Mucosa of stomach (tissue), 1 donor: ENCODE data around the gene SLC6A6.
"Not testable (repeated sequence)": the region's sequence is repeated elsewhere in the genome, so short reads cannot be mapped to it uniquely, and the experiment has no call there.

Experiments
- H3K27me3 ChIP-seq: one replicate; pipeline ENCODE4 v1.7.0; 2013; ENCODE audit warnings: mild to moderate bottlenecking, low read length; ENCODE audit not compliant: control insufficient read depth, insufficient read depth
- H3K36me3 ChIP-seq: one replicate; pipeline ENCODE4 v1.7.0; 2013; ENCODE audit warnings: low read length; ENCODE audit not compliant: control insufficient read depth, insufficient read depth
- H3K4me1 ChIP-seq: one replicate; pipeline ENCODE4 v1.7.0; 2013; ENCODE audit warnings: mild to moderate bottlenecking, low read length; ENCODE audit not compliant: control insufficient read depth, insufficient read depth
- H3K4me3 ChIP-seq: one replicate; pipeline ENCODE4 v1.7.0; 2013; ENCODE audit warnings: low read length
- H3K9ac ChIP-seq: one replicate; pipeline ENCODE4 v1.7.0; 2013; ENCODE audit warnings: mild to moderate bottlenecking, low read length, moderate library complexity
- H3K9me3 ChIP-seq: one replicate; pipeline ENCODE4 v1.7.0; 2013; ENCODE audit warnings: mild to moderate bottlenecking, low read length, moderate library complexity; ENCODE audit not compliant: control insufficient read depth
- donor health status: Pancreatic carcinoma.

The SLC6A6 gene

DNA sequence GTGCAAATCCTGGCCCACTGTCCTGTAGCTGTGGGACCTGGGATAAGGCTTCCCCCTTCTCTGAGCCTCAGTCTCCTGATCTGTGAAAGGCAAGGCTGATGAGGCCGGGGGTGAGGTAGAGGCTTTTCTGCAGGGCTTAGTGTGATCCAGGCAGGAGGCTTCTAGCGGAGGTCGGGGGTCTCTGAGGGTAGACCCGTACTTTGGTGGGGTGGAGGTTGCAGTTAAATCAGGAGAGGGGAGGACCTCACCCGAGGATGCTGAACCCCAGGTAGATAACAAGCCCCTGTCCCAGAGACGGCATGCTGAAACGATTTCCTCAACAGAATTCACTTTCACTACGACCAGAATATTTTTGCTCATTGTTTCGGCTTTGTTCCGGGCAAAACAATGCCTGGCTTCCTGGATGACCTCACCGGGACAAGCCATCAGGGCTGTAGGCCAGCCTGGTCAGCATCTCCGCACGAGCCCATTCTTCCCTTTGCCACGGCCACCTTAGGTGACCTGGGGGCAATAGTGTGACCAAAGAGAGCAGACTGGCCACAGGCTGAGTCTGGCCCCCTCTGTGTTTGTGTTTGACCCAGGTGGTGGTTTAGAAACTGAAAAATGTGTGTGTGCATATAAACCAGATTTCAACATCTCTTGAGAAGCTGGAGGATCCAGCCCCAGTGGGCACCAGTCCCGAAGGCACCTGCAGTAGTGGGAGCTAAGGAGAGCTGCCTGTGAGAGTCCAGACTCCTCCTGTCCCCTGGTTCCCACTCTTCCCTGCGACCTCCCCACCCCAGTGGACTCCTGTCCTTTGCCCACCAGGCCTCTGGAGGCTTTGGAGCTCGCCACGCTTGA lies 33.0 kb downstream of the SLC6A6 start:
- peaks cover 91% of the 10 kb centered on the region for H3K4me1 ChIP-seq
- no peaks in the 10 kb centered on the region for H3K9me3 ChIP-seq
- H3K36me3 ChIP-seq = no peaks in the 10 kb centered on the region
- H3K4me3 ChIP-seq = no peak overlapping the region
- H3K27me3 ChIP-seq = no peaks in the 10 kb centered on the region
- H3K9ac ChIP-seq = peak overlapping the region; percentile 53

DNA sequence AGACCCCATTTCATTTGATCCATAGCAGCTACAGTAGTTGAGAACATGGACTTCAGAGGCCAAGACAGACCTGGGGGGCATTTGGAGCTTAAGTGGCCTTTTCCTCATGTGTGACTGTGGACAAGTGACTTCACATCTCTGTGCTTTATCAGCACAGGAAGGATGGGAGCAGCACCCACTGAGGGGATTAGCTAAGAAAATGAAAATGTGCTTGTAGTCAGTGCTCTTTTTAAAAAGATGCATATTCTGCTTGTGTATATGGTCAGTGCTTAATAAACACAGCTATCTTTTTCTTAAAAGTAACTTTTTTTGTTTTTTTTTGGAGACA lies 34.5 kb downstream of the SLC6A6 start:
- Histone ChIP-seq H3K9ac (peak overlapping the region; percentile 37), H3K27me3 (no peaks in the 10 kb centered on the region), H3K4me1 (peaks cover 89% of the 10 kb centered on the region), H3K36me3 (no peaks in the 10 kb centered on the region), H3K9me3 (no peaks in the 10 kb centered on the region), H3K4me3 (no peak overlapping the region)

DNA sequence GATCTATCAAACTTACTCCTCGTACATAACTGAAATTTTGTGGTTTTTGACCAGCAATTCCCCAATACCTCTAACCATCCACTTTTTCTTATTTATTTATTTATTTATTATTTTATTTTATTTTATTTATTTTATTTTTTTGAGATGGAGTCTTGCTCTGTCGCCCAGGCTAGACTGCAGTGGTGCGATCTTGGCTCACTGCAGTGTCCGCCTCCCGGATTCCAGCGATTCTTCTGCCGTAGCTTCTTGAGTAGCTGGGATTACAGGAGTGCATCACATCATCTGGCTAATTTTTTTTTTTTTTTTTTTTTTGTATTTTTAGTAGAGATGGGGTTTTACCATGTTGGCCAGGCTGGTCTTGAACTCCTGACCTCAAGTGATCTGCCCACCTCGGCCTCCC lies 35.3 kb downstream of the SLC6A6 start:
- H3K9ac ChIP-seq, H3K36me3 ChIP-seq, H3K27me3 ChIP-seq, H3K4me3 ChIP-seq, H3K9me3 ChIP-seq: not testable (repeated sequence)
- peaks cover 85% of the 10 kb centered on the region for H3K4me1 ChIP-seq

DNA sequence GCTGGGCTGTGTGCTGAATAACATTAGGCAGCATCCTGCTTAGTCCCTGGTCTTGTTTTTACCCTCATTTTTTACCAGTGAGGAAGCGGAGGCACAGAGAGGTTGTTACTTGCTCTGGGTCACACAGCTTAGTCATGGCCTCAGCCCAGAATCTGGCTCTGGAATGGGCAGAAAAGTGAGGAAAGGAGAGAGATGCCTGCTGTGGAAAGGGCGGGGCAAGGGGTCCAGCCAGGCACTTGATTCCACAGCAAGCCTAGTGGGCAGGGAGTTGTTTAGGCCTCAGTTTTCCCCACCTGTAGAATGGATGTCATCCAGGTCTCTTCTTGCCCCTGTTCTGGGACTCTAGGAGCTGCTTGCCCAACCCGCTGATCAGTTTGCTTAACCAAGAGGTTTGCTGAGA lies 35.9 kb downstream of the SLC6A6 start:
- no peaks in the 10 kb centered on the region for H3K9me3 ChIP-seq
- H3K27me3 ChIP-seq = no peaks in the 10 kb centered on the region

DNA sequence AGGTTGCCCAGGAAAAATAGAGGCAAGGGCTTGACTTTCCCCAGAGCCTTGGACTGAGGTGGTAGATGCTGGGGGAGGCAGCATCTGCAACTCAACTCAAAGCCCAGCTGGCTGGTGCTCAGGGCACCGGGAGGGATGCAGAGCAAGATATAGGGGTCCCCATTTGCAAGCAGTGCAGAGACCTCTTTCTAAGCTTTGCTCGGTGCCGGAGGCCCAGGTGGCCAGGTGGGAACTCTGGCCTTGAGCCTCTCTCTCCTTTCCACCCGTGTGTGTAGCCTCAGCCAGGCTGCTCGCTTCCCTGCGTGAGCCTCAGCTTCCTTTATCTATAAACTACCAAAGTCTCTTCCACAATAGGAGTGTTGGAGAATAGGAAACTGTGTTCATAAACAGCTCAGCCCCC lies 36.5 kb downstream of the SLC6A6 start:
- Histone ChIP-seq H3K4me1 (peaks cover 76% of the 10 kb centered on the region), H3K27me3 (no peaks in the 10 kb centered on the region), H3K36me3 (no peaks in the 10 kb centered on the region), H3K9me3 (no peaks in the 10 kb centered on the region), H3K4me3 (no peak overlapping the region), H3K9ac (peak overlapping the region; percentile 27)

More for the DNA sequence above, 35.9 kb downstream of the SLC6A6 start:
- no peak overlapping the region for H3K9ac ChIP-seq
- H3K36me3 ChIP-seq = no peaks in the 10 kb centered on the region
- no peak overlapping the region for H3K4me3 ChIP-seq
- peaks cover 79% of the 10 kb centered on the region for H3K4me1 ChIP-seq

DNA sequence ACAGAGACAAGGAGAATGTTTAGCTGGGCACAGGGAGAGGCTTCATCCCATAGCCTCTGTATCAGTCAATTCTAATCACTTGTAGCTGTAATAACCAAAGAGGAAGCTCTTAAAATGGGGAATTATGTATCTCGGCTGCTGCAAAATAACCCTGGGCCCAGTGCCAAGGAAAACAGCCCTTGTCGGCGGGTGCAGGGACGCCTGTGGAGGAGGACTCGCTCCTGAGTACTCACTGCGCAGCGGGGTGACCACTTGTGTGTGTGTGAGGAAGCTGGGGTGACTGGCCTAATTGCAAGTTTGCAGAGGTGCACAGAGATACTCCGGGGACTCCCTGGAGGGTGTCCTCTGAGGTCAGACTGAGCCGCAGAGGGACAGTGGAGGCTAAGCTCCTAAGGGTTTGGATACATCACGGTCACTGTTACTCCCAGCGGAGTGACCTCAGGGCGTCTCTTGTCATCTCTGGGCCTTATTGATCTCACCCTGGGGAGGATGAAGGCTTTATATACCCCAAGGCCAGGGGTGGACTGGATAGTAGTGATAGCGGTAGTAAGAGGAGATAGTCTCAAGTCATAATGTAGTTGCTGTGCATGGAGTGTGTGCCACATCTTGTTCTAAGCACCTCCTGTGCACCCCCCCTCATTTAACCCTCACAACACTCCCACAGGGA lies 37.2 kb downstream of the SLC6A6 start:
- H3K36me3 ChIP-seq = no peaks in the 10 kb centered on the region
- no peaks in the 10 kb centered on the region for H3K9me3 ChIP-seq
- no peaks in the 10 kb centered on the region for H3K27me3 ChIP-seq
- peaks cover 70% of the 10 kb centered on the region for H3K4me1 ChIP-seq
- H3K4me3 ChIP-seq = no peak overlapping the region
- peak overlapping the region; percentile 27 for H3K9ac ChIP-seq

DNA sequence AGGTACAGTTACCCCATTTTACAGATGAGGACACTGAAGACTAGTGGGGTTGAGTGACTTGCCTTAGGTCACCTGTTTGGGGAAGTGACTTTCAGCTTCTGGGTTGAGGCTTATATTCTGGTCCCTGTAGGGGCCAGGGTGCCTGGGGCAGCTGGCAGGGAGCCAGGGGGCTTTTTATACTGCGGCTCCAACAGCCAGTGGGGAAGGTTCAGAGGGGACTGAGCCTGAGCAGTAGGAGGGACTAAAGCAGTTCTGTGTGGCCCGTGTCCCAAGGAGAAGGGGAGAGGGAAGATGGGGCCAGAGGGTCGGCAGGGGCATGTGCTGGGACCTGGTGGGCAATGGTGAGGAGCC lies 37.7 kb downstream of the SLC6A6 start:
- Histone ChIP-seq H3K36me3 (no peaks in the 10 kb centered on the region), H3K27me3 (no peaks in the 10 kb centered on the region), H3K9me3 (no peaks in the 10 kb centered on the region), H3K9ac (no peak overlapping the region), H3K4me1 (peaks cover 65% of the 10 kb centered on the region), H3K4me3 (no peak overlapping the region)

DNA sequence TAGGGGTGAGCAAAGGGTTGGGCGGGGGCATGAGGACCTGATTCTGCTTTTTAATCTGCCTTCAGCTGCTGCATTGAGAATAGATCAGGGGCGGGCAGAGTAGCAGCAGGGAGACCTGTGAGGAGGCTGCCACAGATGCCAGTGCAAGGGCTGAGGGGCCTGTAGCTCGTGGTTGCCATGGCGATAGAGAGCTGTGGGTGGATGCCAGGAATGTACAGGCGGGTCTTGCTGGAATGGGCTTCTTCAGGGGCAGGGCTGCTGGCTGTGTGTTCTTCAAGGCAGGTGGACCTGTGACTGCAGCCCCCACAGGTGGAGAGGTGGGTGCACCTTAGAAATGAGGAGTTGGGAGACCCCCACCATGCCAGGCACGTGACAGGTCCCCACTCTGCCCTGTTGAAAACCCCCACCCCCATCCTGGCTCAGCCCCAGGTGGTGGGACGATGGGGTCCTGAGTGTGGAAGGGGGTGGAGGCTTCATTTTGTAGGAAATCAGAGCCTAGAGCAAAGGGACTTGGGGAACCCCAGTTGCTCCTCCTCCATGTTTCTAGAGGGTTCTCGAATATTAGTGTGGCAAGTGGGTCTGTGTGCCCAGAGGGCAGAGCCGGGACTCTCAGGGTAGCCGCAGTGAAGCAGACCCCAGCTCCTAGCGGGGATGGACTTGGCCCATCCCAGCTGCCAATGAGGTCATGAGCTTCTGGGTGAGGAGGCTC lies 38.3 kb downstream of the SLC6A6 start:
- no peaks in the 10 kb centered on the region for H3K36me3 ChIP-seq
- no peak overlapping the region for H3K4me3 ChIP-seq
- H3K27me3 ChIP-seq = no peaks in the 10 kb centered on the region
- H3K4me1 ChIP-seq = peaks cover 60% of the 10 kb centered on the region
- H3K9me3 ChIP-seq = no peaks in the 10 kb centered on the region
- H3K9ac ChIP-seq = no peak overlapping the region

DNA sequence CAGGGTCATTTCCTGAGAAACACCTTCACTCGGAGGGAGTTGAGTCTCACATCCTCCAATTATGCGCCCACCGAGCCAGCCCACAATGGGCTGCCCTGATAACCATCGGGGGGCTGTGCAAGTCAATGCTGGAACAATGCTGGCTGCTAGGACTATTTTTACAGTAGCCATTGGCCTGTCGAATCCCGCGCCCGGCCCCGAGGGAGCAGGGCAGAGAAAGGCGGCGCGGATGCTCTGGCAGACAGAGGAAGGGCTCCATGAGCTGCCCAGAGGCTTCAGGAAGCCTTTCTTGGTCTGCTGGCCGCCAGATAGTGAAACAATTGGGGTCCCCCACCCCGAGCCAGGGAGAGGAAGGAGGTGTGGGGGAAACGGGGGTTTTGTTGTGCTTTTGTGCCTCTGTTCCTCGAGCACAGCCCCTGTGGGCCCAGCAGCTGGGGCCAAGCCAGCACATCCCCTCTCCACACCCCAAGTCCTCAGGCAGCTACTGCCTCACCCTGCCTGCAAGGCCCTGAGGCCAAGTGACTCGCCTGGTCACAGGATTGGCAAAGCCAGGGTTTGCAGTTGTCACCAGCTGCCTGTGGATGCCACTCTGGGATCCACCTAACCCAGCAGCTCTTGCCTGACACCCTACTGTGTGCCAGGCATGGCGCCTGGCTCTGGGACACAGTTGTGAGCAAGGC lies 39.0 kb downstream of the SLC6A6 start:
- Histone ChIP-seq H3K36me3 (no peaks in the 10 kb centered on the region), H3K4me3 (no peak overlapping the region), H3K9ac (no peak overlapping the region), H3K27me3 (no peaks in the 10 kb centered on the region), H3K9me3 (no peaks in the 10 kb centered on the region), H3K4me1 (peaks cover 53% of the 10 kb centered on the region)

DNA sequence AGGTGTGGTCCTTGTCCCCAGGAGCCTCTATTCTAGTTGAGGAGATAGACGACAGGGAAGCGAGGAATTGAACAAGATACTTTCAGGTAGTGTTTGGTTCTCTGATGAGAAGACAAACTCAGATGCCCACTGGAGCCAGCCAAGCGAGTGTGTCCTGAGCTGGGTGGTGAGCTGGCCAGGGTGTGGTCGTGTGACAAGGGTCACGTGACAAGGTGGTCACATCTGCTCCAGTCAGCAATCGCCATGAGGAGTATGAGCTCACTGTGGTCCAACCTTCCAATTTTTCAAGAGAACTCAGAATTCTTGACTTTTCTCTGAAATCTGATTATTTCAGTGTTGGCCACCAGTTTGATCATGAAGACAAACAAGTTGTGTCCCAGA lies 39.5 kb downstream of the SLC6A6 start:
- no peak overlapping the region for H3K4me3 ChIP-seq
- H3K9me3 ChIP-seq = no peaks in the 10 kb centered on the region
- no peaks in the 10 kb centered on the region for H3K27me3 ChIP-seq
- no peaks in the 10 kb centered on the region for H3K36me3 ChIP-seq
- peaks cover 47% of the 10 kb centered on the region for H3K4me1 ChIP-seq
- H3K9ac ChIP-seq = no peak overlapping the region

DNA sequence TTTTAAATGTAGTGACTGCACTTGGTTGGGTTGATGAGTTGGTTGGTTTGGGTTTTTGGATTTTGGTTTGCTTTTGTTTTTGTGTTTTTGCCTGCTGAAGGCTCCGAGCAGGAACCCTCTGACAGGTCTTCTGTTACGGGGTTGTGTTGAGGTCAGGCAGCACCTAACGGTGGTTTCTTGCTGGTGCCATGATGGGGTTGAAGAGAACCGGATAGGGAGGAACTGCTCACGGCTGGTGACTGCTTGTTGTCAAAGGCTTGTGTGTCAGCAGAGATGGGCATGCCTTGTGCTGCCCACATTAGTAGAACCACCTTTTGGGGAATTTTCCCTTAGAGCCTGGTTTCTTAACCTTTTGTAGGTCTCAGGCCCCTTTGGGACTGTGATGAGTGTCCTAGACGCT lies 42.0 kb downstream of the SLC6A6 start:
- H3K36me3 ChIP-seq = peaks cover 14% of the 10 kb centered on the region
- H3K9me3 ChIP-seq = no peaks in the 10 kb centered on the region
- no peaks in the 10 kb centered on the region for H3K27me3 ChIP-seq
- H3K9ac ChIP-seq = no peak overlapping the region
- H3K4me1 ChIP-seq = peaks cover 32% of the 10 kb centered on the region
- H3K4me3 ChIP-seq = no peak overlapping the region

DNA sequence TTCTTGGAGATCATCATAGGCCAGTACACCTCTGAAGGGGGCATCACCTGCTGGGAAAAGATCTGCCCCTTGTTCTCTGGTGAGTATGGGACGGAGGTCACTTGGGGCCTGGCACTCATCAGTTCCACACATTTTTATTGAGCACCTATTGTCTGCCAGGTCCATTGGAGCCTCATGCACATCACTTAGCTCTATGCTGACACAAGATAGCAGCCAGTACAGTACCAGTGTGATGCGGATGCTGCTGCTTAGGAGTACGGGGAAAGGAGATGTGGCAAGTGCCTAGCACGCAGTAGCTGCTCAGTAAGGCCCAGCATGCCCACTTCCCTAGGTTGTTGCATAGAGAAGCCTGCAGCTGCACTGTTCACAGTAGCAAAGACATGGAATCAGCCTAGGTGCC lies 43.4 kb downstream of the SLC6A6 start:
- Histone ChIP-seq H3K36me3 (peaks cover 14% of the 10 kb centered on the region), H3K9me3 (no peaks in the 10 kb centered on the region), H3K27me3 (no peaks in the 10 kb centered on the region), H3K9ac (no peak overlapping the region), H3K4me1 (peaks cover 20% of the 10 kb centered on the region), H3K4me3 (no peak overlapping the region)
